ENCODE data around the gene FIZ1. TPM values are rescaled to one million over a fixed set of nuclear protein-coding genes. Genes with fewer than 3 reads are reported as not detected.

Gene FIZ1
- total and polyA plus RNA-seq, 2 of the 4 experiments (the other 2 are of a cell fraction) = 1.3 to 5.9 TPM

DNA sequence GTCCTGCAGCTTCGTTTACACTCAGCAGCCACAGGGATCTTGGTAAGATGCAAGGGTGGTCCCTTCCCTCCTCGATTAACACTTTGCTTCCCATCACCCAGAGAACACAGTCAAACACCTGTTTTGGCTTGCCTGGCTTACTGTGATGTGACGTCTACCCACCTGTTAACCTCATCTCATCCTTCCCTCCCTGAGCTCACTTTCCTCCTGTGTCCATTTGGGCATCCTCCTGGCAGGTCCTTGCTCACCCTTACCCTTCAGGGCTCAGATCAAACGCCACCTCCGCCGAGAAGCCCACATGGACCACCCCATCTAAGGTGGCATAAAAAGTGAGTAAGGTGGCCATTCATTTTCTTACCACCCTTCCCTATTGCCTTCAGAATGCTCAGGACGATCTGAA, 9.2 kb downstream of the FIZ1 start:
- TF ChIP-seq NFE2L2 (IDR thresholded peaks at IDR 0.05; ENCODE audit: low read depth, low read length) (no peak), MXI1 (IDR thresholded peaks at IDR 0.05; ENCODE audit: borderline replicate concordance, low read depth, low read length) (no peak), MAZ (IDR thresholded peaks at IDR 0.05; ENCODE audit: borderline replicate concordance, low read depth, low read length) (no peak), MAFK (IDR thresholded peaks at IDR 0.05; ENCODE audit: low read depth, low read length) (no peak), RCOR1 (IDR thresholded peaks at IDR 0.05; ENCODE audit: insufficient replicate concordance, low read length) (no peak), RFX5 (IDR thresholded peaks at IDR 0.05; ENCODE audit: low read depth, low read length) (no peak), FOS (IDR thresholded peaks at IDR 0.05; ENCODE audit: low read depth, low read length) (no peak), SMC3 (IDR thresholded peaks at IDR 0.05; ENCODE audit: low read depth, low read length) (no peak), POLR2A (IDR thresholded peaks at IDR 0.05; ENCODE audit: low read depth, low read length) (no peak), CHD1 (IDR thresholded peaks at IDR 0.05; ENCODE audit: low read depth, low read length) (no peak)
- TF ChIP-seq, protein P1, sequence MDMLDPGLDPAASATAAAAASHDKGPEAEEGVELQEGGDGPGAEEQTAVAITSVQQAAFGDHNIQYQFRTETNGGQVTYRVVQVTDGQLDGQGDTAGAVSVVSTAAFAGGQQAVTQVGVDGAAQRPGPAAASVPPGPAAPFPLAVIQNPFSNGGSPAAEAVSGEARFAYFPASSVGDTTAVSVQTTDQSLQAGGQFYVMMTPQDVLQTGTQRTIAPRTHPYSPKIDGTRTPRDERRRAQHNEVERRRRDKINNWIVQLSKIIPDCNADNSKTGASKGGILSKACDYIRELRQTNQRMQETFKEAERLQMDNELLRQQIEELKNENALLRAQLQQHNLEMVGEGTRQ (IDR thresholded peaks at IDR 0.05; ENCODE audit: low read depth, low read length) = no peak
- TF ChIP-seq, protein P2, sequence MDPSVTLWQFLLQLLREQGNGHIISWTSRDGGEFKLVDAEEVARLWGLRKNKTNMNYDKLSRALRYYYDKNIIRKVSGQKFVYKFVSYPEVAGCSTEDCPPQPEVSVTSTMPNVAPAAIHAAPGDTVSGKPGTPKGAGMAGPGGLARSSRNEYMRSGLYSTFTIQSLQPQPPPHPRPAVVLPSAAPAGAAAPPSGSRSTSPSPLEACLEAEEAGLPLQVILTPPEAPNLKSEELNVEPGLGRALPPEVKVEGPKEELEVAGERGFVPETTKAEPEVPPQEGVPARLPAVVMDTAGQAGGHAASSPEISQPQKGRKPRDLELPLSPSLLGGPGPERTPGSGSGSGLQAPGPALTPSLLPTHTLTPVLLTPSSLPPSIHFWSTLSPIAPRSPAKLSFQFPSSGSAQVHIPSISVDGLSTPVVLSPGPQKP (IDR thresholded peaks at IDR 0.05; ENCODE audit: borderline replicate concordance, low read depth, low read length) = no peak
- TF ChIP-seq, protein P3, sequence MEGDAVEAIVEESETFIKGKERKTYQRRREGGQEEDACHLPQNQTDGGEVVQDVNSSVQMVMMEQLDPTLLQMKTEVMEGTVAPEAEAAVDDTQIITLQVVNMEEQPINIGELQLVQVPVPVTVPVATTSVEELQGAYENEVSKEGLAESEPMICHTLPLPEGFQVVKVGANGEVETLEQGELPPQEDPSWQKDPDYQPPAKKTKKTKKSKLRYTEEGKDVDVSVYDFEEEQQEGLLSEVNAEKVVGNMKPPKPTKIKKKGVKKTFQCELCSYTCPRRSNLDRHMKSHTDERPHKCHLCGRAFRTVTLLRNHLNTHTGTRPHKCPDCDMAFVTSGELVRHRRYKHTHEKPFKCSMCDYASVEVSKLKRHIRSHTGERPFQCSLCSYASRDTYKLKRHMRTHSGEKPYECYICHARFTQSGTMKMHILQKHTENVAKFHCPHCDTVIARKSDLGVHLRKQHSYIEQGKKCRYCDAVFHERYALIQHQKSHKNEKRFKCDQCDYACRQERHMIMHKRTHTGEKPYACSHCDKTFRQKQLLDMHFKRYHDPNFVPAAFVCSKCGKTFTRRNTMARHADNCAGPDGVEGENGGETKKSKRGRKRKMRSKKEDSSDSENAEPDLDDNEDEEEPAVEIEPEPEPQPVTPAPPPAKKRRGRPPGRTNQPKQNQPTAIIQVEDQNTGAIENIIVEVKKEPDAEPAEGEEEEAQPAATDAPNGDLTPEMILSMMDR (conservative IDR thresholded peaks at IDR 0.05; ENCODE audit: low read depth, low read length) = no peak

More for the DNA sequence above, 9.2 kb downstream of the FIZ1 start:
- no peak overlapping the region for H3K23ac ChIP-seq (ENCODE audit: low read depth, low read length)
- no peaks in the 10 kb centered on the region for H3K27me3 ChIP-seq (ENCODE audit: control insufficient read depth, insufficient read depth, low read length)
- H4K5ac ChIP-seq (ENCODE audit: low read depth, low read length) = no peak overlapping the region
- ATAC-seq (ENCODE audit: low read depth) = no peak
- no peaks in the 10 kb centered on the region; a peak in 1 of 4 replicates for H3K79me1 ChIP-seq (ENCODE audit: low read depth in 1 of 2, low read length in 2 of 2)
- ChIA-PET POLR2A (ENCODE audit: unreplicated experiment) (no interaction called here), CTCF (no interaction called here)
- H3K9me3 ChIP-seq (ENCODE audit: control insufficient read depth, insufficient read depth, low read length) = no peaks in the 10 kb centered on the region
- no peak overlapping the region for H3K4ac ChIP-seq (ENCODE audit: low read depth, low read length)
- H3K9me1 ChIP-seq (ENCODE audit: insufficient read depth, low read length) = peaks cover 3% of the 10 kb centered on the region
- H3K9ac ChIP-seq (ENCODE audit: low read depth, low read length) = no peak overlapping the region
- H4K91ac ChIP-seq (ENCODE audit: insufficient read depth, low read depth, low read length) = no peak overlapping the region
- no peaks in the 10 kb centered on the region for H4K20me1 ChIP-seq (ENCODE audit: insufficient read depth, low read length)
- no peak overlapping the region for H2AFZ ChIP-seq (replicated peaks; ENCODE audit: low read length, poor library complexity)
- H3K56ac ChIP-seq (ENCODE audit: extremely low read depth, insufficient read depth, low read length) = no peak overlapping the region
- H3K27ac ChIP-seq (ENCODE audit: insufficient read depth, low read length) = no peak overlapping the region
- peaks cover 25% of the 10 kb centered on the region for H3K36me3 ChIP-seq (ENCODE audit: control insufficient read depth, insufficient read depth, low read length)
- H2AK5ac ChIP-seq (ENCODE audit: low read depth, low read length) = no peak overlapping the region
- H3K4me3 ChIP-seq (ENCODE audit: insufficient read depth, low read depth, low read length) = no peak overlapping the region
- no peak for DNase-seq
- in situ Hi-C loops (cut with MboI; ENCODE audit: low sequenced_read_pairs) (no loop called here), intact Hi-C loops (cut with micrococcal nuclease) (no loop called here), dilution Hi-C loops (cut with HindIII; ENCODE audit: low sequenced_read_pairs, unreplicated experiment) (no loop called here)
- no peak overlapping the region for H2BK20ac ChIP-seq (ENCODE audit: low read depth, low read length)
- 55% methylated on average over 2 of the region's 7 CpGs; no CpG with 5 or more reads in 1 of the 2 experiments for WGBS, 2 experiments (ENCODE audit: extremely low coverage in 2 of 2, insufficient read length in 1 of 2)
- H3K18ac ChIP-seq (ENCODE audit: low read depth, low read length) = no peak overlapping the region
- no TSS peak for BruUV-seq (replicated peaks)
- no peak overlapping the region for H3K4me2 ChIP-seq (ENCODE audit: low read depth, low read length)
- peaks cover 10% of the 10 kb centered on the region for H3K4me1 ChIP-seq (ENCODE audit: control insufficient read depth, insufficient read depth, low read length)
- H2BK120ac ChIP-seq (ENCODE audit: low read depth, low read length) = no peak overlapping the region
- no peak overlapping the region for H4K8ac ChIP-seq (ENCODE audit: low read depth in 2 of 2, low read length in 2 of 2)
- H2BK15ac ChIP-seq (ENCODE audit: low read depth, low read length) = no peak overlapping the region
- H2BK5ac ChIP-seq (ENCODE audit: low read depth, low read length, poor library complexity, severe bottlenecking) = no peak overlapping the region
- H2AK9ac ChIP-seq (replicated peaks; ENCODE audit: low read depth, low read length, poor library complexity) = no peak overlapping the region
- H3K14ac ChIP-seq (replicated peaks; ENCODE audit: low read depth, low read length) = no peak overlapping the region
